Left kidney (tissue), 2 donors: ENCODE results near the gene IPCEF1. TPM values are rescaled to one million over a fixed set of nuclear protein-coding genes. Genes with fewer than 3 reads are reported as not detected.

Experiments used
- DNase-seq: peaks from one replicate; pipeline ENCODE4 v3.0.0-alpha.2; 2013
- polyA plus RNA-seq: library from polyadenylated mRNA; unstranded; fragments of 120-200 nt; gene quantifications from one replicate; pipeline ENCODE4 v1.2.1, GENCODE V29; 2013; ENCODE audit not compliant: insufficient read length

The IPCEF1 gene
- polyA plus RNA-seq, 1 donor, result 8.9 TPM

DNA sequence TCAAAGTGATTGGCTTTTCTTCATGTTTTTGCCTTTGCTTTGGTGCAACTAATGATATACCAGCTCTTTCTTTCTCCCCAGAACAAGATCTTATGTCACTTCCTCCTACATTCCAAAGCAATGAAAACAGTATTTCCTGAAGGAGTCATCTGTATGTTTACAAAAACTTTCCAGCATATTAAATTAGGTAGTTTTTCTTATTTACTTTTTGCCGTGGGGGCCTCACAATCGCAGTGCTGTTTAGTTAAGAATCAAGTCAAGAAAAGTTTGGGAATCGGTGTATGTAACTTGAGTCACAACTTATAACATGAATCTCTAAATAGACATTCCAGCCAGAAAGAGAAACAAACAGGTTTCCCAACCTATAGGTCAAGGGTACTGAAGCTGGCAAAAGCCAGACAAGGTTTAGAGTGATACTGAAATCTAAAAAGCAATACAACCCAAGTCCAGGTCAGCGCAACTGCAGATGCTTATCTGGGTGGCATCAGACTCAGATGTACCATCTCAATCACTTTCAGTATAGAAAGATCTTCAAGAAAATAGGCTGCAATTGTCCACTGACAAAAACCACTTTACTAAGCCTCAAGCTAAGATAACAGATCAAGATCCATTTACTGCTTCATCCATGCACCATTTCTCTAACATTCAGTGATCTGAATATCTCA is 63.6 kb downstream of the IPCEF1 start:
- DNase-seq, result no peak

DNA sequence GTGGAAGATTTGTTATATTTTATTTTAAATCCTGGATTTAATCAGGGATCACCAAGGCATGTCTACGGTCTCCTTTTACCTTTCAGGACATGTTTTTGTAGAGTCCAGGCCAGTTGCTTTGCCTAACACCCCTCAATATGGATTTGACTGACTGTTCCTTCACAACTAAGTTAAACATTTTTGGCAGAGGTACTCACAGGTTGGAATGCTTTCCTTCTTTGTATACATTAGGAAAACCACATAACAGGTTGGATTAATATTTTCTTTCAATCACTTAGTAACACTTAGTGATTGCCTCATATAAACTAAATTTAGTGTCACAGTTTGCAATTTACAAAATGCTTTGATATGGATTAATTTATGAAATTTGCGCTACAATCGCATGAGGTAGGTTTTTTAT is 64.5 kb downstream of the IPCEF1 start:
- no peak for DNase-seq

DNA sequence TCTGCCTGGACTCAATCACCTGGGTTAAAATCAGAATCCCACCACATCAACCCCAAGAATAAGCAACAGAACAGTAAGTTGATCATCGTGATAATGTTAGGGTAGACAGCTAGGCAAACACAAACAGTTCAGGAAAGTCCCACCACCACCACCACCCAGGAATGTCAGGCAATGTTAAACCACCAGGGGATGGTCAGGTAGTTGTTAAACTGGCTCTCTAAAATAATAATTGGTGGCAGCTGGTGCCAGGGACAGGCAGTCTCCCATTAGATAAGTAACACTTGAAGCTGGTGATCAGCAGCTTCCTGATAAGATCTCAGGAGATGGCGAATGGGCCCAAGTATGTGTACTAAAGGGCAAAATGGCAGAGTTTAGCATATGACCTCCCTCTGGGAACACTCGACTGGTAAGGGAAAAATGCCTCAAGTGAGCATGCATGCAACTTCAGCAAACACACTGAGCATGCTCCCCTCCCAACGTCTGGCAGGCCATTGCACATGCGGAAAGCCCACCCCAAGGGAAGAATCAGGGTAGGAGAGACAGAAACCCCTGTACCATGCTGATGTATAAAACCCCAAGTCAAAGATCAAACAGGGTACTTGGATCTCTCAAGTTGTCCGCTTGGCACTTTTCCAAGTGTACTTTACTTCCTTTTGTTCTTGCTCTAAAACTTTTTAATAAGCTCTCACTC is 66.6 kb downstream of the IPCEF1 start:
- no peak for DNase-seq

DNA sequence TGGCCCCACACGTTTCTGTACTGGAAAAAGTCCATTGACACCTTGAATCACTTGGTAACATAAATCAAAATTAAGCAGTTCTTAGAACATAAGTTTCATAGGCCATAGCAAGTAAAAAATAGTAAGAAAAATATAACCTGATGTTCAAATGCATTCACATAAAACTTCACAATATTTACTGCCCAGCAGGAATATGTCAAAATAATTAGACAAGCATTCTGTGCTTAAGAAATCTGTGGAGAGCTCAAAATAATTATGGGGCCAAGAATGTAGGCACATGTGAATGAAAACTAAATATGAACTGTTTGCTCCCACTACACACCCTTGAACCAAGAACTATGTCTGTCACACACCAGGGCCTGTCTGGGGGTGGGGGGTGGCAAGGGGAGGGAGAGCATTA is 70.8 kb downstream of the IPCEF1 start:
- no peak for DNase-seq

DNA sequence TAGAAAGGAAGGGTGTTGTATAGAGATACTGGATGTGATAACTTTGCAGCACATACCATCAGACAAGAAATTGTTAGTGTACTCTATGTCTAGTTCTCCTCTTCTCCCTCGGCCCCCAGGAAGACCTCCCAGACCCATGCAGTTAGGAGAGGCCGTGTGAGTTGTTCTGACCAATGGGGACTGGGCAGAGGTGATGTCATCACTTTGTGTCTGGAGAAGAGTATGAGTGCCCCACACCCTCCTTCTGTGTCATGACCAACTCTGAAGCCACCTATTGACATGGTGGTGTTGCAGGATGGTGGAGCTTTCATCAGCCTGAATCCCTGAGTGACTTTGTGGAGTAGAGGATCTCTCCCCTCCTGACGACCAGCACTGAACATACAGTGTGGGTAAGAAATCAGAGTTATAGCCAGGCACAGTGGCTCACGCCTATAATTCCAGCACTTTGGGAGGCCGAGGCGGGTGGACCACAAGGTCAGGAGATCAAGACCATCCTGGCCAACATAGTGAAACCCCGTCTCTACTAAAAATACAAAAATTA is 72.2 kb downstream of the IPCEF1 start:
- DNase-seq, result no peak

DNA sequence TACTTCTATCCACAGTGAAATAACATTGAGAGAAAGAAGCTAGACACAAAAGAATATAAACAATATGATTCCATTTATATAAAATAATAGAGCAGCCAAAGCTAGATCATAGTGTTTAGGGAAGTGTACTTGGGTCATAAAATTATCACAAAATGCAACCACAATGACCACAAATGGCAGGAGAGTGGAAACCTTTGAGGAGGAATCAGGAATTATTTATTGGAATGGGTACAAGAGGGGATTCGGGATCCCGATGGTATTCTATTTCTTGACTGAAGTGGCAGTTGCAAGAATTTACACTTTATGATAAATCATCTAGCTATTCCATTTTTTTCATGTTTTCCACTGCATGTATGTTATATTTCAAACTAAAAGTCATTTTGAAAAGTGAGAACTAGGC is 76.1 kb downstream of the IPCEF1 start:
- DNase-seq, result no peak

DNA sequence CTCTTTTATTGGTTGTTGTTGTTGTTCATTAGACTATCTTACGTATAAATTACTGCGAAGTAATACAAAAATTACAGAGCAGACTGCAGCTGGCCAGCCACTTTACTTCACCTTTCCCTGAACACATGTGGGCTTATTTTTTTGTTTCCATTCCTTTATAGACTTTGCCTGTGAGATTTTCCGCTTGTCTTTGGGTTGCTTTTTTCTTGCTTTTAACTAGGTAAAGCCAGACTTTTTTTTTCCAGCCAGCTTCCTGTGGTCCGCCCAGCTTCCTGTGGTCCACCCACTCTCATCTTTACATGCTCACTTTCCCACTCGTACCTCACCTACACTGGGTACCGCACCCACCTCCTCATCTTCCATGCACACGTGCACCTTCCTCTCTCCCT is 79.0 kb downstream of the IPCEF1 start:
- no peak for DNase-seq

DNA sequence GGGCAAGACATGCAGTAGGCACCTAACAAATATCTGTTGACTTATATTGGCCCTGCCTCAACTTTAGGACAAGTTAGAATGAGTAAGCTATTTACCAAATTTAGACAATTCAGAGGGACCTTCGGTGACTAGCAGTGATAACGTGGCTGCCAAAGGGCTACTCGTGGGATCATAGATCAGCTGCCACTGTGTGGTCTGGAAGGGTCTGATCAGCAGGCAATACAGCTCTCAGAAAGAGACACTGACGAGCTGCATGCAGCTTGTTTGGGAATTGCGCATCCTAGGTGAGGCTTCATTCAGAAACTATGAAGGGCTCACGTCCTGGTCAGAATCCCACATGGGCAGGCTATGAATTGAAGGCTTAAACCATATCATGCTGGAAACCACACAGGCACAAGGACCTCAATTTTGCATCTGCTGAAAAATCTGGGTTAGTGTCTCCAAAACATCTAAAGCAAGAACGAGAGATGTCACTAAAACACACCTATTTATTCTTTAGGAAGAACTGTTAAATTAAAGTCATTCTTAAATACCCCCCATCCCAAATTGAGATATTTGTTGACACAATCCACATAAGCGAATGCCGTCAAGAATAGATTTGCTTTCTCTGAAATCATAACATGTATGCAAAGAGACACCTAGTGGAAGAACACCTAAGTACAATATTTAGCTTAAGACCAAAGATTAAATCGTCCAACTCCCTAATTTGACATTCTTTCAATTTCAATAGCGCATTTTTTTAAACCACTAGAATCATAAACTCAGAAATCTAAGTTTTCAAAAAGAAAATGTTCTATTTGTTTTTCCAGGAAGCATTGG is 79.6 kb downstream of the IPCEF1 start:
- no peak for DNase-seq

DNA sequence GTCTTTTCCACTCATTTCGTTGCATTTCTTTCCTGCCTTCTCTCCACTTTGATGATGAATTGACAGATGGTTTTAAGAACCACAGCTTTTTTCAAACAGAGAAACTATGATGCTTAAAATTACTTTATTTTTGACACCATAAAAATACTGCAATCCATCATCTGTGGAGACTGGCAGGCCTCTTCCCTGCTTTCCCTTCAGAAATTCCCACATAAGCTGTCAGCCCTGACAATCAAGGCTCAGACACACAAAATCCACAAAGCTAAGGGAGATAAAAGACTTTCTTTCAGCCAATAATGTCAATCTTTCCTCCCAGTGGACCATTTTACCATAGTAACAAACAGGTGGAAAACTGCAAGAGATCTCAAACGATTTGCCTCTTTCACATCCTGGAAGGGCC is 82.4 kb downstream of the IPCEF1 start:
- no peak for DNase-seq

DNA sequence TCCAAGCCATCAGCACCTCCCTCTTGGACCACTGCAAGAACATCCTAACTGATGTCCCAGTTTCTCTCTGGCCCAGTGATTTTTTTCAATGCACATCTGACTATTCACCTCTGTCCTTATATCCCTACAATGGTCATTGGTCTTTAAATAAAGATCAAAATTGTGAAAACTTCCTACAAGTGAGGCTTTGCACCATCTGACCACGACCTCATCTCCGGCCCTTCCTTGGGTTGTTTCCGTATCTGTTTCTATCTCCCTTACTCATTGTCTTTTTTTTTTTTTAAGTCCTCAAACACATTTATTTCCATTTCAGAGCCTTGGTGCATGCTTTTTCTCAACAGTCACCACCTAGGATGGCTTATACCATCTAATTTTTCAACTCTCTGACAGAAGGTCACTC is 88.1 kb downstream of the IPCEF1 start:
- no peak for DNase-seq

DNA sequence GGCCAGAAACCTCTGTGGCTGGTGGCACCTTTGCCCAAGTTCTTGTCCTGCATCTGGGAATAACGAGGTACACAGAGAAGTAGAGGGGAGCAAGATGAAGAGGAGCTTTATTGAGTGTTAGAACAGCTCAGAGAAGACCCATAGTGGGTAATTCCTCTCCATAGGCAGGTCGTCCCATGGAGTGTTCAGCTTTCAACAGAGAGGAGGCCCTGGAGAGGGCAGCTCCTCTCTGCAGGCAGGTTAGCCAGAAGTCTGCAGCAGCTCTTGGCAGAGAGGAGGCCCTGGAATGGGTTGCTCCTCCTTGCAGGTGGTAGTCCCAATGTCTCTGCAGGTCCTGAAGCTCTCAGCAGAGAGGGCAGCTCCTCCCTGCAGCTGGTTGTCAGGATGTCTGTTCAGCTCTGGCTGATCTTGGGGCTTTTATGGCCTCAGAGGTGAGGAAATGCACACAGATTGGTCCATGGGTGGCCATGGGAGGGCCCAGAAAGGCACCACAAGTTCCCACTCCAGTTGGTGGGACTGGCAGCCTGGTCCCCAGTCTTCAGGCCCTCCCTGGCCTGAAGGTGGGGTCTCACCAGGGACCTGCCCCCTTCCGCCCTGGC is 89.0 kb downstream of the IPCEF1 start:
- no peak for DNase-seq

DNA sequence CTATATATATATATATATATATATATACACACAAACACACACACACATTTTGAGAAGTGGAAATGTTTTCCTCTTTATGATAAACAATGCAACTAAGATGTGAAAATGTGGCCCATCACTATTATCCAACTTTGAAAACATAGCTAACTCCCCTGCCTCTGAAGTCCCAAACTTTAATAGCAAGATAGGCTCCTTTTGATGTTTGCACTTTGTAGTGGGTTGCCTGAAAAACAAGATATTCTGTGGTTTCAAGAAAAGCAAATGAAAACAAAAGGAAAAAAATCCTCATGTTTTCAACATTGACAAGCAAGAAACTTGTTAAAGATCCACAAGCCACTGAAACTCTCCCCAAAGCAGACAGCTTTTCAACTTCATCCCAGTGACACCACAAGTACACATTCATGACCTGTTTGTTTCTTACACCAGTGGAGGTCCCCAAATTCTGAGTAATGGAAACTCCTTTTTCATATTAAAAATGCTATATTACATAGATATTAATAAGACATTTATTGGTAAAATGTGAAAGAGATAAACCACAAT is 90.0 kb downstream of the IPCEF1 start:
- DNase-seq, result no peak

DNA sequence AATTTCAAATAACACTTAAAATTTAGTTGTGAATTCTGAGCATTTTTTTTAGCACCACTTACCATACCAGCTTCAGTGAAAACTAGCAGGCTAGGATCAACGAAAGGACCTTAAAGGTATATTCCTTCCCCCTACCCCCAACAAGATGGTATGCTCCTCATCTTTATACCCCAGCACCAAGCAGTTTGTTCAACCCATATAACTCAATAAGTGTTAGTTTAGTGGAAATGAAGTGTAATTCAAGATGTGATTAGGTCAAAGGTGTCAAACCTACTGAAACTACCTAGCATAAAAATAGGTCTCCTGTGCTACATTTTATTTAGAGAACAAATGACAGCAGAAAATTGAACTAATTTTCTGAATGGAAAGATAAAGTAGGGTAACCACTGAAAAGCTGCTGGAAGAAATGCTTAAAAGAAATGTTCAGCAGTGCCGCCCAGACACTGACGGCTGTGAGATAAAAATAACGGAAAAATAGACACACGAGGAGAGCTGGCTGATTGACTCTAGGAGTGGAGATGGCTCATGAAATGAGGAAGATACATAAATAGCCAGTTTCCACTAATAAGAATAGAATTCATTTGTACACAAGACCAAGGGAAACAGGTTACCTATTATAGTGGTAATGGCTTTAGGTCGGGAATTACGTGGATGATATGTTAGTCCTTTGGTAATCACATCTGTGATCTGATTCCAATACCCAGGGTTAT is 94.8 kb downstream of the IPCEF1 start:
- DNase-seq, result no peak

DNA sequence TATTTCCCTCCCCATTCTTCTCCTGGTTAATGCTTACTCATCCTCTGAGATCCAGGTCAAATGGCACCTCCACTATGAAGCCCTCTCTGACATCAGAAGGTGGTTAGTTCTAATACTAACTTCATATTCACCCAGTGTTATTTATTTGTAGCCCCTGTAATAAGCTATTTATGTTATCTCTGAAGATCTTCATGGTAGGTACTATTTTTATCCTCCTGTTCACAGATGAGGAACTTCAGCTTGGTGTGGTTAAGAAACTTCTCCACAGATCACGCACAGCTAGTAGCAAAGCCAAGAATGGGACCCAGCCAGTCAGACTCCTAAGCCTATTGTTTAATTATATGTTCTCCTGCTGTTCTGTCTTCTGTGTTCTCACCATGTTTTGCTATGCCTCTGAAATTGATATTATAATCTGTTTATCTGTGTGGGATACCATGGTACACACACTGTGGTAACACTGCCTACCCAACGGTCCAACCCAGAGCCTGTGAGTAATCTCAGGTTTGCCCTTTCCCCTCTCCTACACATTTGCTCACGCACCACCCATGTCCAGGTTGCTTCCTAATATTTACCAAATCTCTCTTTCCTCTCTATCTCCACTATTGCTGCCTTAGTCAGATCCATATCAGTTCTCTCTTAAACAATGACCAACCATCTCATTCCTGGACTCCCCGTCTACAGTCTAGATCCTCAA is 98.4 kb downstream of the IPCEF1 start:
- no peak for DNase-seq

DNA sequence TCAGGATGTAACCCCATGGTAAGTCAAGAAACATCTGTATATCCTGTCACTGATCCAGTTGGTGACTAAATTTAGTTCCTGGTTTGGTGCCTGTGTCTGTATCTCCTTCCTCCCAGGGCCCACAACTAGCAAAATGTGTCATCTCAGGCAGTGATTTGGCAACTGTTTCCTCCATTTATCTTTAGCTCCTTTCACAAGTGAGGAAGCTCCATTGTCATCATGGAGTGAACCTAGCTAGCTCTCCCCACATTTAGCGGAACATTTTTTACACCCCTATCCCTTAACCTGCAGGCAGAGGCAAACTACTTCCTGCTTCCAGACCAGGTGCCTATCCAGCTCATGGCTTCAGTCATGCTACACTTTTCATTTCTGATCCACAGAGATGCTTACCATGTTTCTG is 99.5 kb downstream of the IPCEF1 start:
- no peak for DNase-seq

DNA sequence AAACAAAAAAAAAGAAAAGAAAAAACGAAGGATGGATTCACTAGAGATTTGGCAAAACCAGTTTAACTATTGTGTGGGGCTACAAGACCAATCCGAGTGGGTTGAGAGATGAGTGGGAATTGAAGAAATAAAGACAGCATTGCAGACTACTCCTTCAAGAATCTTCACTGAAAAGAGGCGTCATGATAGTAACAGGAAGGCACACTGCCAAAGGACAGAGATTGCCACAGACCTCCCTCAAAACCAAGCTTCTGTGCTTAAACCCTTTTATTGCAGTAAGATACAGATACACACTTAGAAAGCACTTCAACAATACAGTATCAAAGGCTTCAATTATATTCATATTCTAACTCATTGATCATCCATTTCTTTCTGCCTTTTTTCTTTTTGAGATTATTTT is 103.9 kb downstream of the IPCEF1 start:
- DNase-seq, result no peak

DNA sequence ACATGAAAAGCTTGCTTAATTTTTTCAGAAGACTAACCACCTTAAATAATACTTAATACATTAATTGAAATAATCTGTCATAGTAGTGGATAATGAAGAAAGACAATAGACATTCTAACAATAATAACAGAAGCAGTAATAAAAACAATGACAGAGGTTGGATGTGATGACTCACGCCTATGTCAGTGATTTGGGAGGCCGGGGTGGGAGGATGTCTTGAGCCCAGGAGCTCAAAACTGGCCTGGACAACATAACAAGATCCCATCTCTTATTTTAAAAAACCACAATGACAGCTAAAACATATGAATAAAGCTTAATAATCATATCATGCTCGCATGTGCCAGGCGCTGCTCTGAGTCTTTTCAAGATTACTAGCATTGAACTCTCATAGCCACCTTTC is 105.5 kb downstream of the IPCEF1 start:
- DNase-seq, result no peak

DNA sequence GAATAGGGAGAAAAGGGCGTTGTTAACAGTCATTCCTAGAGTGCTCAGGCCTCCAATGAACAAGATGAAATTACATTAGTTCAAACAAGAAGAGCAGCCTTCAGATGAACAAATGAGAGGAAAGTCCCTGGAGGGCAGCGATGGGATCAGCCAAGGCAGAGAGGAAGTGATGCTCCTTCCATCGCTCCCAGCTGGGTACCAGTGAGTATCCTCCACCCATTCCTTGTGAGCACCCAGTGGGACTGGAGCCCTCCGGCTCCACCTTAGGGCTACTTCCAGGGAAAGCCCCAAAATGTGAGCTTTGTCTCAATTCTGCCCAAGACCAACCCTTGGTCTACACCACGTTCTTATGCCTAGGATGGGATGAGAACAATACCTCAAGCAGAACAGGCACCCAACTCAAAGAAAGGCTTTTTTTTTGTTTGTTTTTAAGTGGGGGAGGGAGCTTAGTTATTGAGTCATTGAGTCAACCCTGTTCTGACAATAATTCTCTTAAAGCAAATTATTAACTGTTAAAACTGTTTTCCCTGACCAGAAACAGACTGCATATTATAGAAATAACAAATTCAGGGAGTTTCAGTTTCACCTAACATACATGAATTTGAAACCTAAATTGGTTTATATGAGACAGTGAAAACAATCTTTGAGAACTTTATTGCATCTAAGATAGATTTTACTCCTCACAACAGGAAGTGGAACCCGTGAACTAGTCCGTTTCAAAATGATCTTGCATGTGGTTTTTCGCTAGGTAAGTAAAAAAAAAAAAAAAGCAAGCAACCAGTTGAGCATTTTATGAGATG is 106.9 kb downstream of the IPCEF1 start:
- DNase-seq, result no peak

DNA sequence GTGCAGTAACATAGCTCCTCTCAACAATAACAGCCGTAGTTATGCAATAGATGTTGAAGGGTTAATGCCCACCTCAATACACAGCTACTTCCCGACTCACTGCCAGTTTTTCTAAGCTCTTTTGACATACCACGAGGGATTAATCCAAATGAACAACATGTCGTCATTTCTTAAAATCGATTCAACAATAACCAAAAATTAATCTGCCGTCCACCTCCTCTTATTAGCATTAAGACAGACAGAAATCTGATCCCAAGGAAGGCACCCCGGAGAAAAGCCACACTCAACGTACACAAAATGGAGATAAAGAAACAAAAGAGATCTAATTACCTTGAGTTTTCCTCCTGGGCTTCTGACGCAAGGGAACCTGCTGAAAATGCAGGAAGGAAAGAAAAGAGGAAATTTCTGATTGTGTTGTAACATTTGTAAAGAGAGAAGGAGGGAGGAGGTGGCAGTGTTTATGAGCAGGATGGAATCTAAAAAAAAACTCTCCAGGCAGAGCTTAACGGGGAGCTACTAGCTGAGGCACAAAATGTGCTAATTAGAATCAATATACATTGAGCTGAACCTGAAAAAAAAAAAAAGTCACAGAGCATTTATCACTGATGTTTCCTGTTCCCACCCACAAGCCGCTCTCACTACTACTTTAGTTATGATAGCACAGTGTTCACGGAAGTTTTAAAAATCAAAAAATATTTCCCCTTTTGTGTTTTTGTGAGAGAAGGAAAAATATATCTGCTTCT is 109.3 kb downstream of the IPCEF1 start:
- DNase-seq, result no peak
